HUDEP-2 (cell line): ENCODE results near the gene KRT7.
"Not testable (repeated sequence)": the region's sequence is repeated elsewhere in the genome, so short reads cannot be mapped to it uniquely, and the experiment has no call there.

Experiments
- DNase-seq, 76 experiments: peaks; one replicate each; lab custom pipeline; 2025; ENCODE audit not compliant: unreplicated experiment in 76 of 76; lab: John Stamatoyannopoulos, UW

The KRT7 gene

GRCh38 chr12:52274521-52275120 lies 41.6 kb downstream of the KRT7 start, which contains the start of gene KRT86:
TSS of gene KRT86 (plus strand) at chr12:52274645. CDS start at chr12:52301917, 27,272 bp downstream.
- no peak for DNase-seq

GRCh38 chr12:52275686-52276085 lies 42.6 kb downstream of the KRT7 start:
- no peak for DNase-seq

- no peak for DNase-seq
Measured at GRCh38 chr12:52277486-52278245, 44.6 kb downstream of the KRT7 start.

- peak in 58 of 76 experiments; percentile 3 to 72 (median 40) for DNase-seq
Measured at GRCh38 chr12:52278575-52279421, 45.8 kb downstream of the KRT7 start.

GRCh38 chr12:52279422-52280318 lies 46.6 kb downstream of the KRT7 start:
- DNase-seq = no peak

DNA sequence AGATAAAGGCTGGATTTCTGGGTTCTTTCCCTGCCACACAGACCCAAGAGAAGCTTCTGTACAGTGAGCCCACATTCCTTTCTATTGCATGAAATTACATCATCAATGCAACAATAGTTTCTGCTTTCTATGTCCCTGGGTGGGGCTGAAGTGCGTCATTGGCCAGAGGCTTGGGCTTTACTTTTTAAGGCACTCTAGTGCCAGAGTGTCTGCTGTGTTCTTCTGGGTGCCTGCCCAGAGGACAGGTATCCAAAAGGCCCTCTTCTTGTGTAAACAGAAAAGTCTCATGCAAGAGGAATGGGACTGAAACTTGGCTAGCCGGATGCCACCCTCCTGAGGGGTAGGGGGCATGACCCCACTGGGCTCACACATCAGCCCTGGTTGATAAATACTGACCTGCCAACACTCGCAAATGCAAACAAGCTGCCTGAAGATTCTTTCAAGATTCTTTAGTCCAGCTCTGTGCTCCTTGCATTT lies 47.3 kb downstream of the KRT7 start:
- no peak for DNase-seq

DNA sequence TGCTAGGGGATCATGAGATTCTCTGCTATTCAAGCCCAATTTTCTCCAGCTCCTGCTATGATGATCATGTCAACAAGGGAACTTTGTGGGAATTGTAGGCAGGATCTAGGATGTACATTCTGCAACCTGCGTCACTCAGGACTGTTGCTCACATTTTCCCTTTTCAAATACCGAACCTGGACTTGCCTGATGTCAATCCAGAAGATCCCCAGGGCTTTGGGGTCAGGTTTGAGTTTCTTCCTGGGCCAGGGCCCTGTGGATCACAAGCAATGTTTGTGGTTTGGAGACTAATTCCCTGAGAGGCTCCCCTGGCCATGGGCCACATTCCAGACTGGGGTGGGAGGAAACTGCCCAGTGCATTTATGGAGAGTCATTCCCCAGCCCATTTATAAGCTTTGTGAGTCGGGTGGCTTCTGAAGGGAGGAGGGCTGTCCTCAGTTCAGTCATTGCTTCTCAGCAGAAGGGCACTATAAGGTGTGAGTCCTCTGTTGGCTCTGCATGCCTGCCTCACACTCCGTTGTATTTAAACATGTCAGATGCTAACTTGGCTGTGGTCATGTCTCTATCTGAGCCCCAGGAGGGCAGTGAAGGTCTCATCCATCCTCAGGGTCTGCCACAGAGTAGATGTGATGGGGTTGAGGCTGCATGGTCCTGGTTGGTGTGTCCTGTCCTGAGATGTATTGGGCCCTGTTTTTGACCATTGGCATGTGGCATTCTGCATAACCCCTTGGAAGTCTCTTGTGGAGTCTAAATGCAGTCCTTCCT lies 47.9 kb downstream of the KRT7 start:
- DNase-seq = no peak

DNA sequence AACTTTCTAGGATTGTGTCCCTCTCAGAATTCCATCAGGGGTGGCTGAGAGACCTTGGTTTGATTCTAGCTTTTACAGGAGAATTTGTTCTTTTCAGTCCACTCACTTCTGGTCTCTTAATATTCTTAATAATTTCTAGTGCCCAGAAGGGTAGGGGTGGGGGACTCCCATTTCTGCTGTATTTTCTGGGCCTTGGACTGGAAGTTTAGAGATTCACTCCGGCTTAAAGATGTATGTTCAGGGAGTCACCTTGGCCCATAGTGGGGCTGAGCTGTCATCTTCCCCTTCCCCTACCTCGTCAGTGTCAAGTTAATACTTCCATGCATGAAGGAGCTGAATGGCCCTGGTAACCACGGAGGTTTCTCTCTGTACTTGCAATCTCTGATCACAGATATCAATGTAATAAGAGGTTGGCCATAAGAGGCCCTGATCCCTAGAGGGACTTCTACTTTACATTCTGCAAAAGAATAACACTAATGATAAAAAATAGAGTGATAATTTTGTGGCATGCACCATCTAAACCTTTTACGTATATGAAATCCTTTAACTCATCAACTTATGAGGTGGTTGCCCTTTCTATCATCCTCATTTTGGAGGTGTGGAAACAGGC lies 51.6 kb downstream of the KRT7 start:
- DNase-seq = no peak

DNA sequence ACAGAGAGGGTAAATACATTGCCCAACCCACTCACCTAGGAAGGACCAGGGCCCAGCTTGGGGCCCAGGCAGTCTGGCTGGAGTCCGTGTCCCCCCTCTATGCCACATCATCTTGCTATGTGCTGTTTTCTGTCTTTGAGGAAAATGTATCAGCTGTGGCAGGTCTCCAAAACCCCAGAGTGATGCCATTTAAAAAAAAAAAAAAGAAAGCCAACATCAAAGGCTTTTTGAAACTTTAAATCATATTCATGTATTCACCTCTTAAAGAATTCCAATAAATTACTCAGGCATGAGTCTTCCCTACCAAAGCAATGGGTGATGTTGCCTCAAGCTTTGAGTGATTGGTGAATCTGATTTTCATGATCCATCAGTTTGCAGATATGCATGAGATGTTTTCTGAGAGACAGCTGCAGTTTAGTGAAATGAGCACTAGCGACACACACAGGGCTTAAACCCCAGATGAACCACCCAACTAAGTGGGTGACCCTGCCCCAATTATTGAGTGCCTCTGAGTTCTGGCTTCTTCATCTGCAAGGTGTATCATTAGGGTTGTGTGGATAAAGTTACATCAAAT lies 52.2 kb downstream of the KRT7 start:
- DNase-seq = no peak

DNA sequence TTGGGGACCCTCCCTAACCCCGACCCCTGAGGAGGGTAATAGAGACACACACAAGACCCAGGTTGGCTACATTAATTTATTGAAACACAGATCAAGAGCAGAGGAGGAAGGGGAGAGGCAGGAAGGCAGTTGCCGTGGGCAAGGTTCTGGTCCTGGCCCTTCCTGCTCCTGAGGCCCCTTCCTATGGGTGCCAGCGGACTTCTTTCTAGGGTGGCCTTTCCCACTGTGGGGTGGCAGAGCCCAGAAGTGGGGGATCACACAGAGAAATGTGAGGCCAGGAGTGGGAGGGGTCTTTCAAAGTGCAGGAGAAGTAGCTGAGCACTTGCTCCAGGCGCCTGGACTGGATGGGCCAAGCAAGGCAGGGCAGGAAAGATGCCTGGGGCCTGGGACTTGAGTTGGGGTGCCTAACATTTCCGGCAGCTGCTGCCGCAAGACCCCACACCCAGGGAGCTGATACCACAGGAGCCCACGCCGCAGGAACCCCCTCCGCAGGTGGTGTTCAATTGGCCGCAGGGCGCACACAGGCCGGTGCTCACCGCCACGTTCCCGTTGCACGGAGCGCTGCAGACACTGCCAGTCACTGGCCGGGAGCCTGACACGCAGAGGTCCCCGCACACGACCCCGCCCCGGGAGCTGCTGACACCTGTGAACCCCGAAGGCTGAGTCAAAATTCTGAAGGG lies 52.9 kb downstream of the KRT7 start:
- DNase-seq = no peak

DNA sequence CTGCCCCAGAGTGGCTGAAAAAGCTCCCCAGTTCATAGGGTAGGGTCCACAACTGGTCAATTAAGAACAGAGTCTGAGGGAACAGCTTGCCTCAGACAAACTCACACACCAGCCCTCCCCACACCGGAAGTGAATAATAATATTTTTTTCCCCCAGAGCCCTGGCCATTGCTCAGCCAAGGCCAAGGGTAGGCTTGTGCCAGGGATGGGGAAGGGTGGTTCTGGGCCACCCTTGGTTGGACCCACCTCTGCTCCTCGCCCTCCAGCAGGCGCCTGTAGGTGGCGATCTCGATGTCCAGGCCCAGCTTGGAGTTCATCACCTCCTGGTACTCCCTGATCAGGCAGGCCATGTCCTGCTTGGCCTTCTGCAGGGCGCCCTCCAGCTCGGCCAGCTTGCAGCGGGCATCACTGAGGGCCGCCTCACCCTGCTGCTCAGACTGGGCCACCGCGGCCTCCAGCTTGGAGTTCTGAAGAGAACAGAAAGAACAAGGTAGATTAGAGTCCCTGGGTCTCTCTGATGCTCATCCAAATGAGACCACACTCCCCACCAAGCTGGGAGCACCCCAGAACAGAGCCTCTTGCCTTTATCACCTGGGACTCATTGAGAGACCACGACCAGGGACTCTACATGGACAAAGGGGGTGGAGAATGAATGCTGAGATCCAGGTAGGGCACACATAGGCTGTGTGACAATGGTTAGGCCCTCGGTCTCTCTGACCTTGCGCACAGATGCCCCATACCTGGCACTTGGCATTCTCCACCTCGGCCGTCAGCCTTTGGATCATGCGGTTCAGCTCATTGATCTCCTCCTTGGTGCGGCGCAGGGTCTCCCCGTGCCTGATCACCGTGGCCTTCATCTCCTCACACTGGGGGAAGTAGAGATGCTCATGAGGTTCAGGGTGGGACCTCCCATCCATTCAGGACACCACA lies 54.1 kb downstream of the KRT7 start:
- not testable (repeated sequence) for DNase-seq

DNA sequence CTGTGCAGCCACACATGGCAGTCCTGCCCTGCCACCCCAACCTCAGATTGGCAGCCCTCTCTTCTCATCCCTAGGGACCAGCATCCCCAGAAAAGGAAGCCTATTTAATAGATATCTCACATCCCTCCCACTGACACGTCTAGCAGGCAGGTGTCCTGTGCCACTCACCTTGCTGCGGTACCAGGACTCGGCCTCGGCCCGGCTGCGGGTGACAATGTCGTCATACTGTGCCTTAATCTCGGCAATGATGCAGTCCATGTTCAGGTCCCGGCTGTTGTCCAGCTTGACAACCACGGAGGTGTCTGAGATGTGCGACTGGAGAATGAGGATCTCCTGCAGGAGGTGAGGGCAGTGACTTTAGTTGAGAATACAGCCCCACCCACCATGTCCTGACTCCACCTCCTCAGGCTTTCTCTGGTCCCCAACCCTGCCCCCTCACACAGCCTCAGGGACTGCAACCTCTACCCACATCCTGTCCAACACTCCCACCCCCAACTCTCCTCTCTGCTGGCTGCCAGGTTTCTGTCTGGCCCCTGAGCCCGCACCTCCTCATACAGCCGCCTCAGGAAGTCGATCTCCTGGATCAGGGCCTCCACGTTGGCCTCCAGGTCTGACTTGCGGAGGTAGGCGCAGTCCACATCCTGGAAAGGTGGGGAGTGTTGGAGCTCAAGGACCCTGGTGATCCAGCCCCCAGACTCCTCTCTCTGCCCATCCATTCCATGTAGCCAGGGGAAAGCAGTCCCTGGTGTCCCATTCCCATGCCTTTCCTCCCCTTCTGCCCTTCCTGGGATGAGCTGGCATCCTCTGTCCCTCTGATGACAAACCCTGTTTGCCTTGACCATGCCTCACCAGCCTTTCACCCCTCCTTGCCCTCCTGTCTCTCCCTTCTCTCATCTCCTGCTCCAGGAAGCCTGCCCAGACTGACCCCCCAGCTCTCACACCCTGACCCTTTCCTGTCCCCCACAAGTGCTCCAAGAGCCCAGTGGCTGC lies 55.1 kb downstream of the KRT7 start:
- DNase-seq = not testable (repeated sequence)

DNA sequence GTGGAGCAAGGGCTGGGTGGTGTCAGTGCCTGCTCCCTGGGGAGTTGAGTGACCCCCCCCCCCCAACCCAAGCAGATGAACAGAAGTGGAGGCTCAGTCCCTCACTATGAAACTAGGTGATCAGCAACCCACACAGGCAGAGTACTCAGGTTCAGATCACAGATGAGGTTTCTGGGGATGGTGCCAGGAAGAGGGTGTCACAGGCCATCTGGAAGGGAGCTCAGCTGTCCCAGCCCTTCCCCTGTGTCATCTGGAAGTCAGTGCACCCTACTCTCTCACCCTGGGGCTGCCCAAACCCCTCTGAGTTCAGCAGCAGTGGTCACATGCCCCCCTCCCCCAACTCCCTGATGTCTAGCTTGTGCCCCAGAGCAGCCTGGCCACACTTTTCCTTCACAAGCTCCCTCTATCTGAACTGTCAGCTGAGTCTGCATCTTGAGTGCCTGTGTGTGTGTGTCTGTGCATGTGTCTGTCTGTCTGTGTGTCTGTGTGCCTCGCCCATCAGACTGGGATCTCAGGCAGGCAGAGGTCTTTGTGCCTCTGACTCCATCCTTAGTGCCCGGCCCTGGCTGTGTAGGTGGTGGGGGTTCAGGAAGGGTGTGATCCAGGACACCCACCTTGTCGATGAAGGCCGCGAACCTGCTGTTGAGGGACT lies 57.6 kb downstream of the KRT7 start:
- not testable (repeated sequence) for DNase-seq

DNA sequence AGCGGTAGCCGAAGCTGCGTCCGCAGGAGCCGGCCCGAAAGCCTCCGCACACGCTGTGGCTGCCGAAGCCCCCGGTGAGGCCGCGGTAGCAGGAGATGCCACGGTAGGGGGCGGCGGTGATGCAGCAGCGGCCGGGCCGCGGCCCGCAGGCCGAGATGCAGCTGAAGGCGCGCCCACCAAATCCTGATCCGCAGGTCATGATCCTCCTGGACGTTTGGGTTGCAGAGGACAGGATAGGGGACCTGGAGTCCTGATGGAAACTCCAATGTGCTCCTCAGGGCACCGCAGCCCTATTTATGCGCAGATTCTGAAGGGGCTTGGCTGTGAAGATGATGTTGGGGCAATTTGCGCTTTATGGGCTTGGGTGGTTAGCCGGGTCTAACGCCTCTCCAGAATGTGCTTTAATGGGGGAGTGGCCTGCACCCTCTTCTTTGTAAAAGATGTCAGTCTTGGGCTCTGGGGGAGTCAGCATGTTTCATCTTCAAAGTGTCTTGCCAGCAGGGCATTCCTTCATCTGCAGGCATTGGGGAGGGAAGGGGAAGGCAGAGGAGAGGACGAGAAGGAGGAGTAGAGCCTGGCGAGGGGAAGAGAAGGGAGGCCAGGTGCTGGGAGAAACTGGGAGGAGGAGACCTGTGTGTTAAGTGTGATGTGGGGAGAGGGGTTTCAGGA lies 58.4 kb downstream of the KRT7 start, which contains the start of gene KRT81:
KRT81 (minus strand) TSS at position 268 of the 669 bp plus-strand sequence; CDS start at position 199, 69 bp downstream.
- DNase-seq = no peak

GRCh38 chr12:52293926-52294325 lies 60.9 kb downstream of the KRT7 start:
- no peak for DNase-seq
